IPS-NIHi11 (cell line): ENCODE measurements around the gene BUD31.
A peak's percentile ranks its signal among the peaks of the same experiment; 100 is the strongest.
"Not testable (repeated sequence)": the region's sequence is repeated elsewhere in the genome, so short reads cannot be mapped to it uniquely, and the experiment has no call there.

Experiments used
- DNase-seq: peaks from one replicate; pipeline ENCODE4 v3.0.0; 2012; ENCODE audit warnings: mixed read lengths, low spot score

The BUD31 gene

GRCh38 chr7:99408379-99409191, at the start of gene BUD31, which contains the start of gene PDAP1:
Gene BUD31 (plus strand): TSS chr7:99408969. CDS start chr7:99411093, 2,124 bp downstream.
Gene PDAP1 (minus strand): TSS chr7:99408597. CDS start chr7:99408548, 49 bp downstream.
- peak; percentile 93 for DNase-seq

DNA sequence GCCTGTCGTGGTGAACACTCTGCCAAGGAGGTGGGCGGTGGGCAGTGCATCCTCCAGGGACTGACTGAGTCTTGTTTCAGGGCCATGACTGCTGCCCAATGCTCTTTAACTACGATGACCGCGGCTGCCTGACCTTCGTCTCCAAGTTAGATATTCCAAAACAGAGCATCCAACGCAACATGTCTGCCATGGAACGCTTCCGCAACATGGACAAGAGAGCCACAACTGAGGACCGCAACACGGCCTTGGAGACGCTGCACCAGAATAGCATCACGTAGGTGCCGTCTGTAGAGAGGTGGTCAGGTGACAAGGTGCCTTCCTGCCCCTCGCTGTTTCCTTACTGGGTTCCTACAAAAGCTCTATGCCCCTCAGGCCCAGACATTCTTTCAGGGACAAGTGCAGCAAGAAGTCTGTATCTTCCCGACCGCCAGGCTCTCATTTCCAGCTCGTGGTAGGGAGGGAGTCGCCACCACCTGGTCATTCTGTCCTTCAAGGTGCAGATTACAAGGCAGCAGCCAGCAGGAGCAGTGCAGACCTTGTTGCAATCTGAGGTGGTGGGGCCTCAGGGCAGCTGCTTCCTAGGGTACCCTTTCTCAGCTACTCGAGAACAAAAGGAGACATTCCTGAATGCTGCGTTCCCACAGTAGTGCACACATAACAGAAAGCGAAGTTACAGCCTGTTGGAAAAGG, 49.2 kb upstream of the BUD31 start:
- peak; percentile 52 for DNase-seq

DNA sequence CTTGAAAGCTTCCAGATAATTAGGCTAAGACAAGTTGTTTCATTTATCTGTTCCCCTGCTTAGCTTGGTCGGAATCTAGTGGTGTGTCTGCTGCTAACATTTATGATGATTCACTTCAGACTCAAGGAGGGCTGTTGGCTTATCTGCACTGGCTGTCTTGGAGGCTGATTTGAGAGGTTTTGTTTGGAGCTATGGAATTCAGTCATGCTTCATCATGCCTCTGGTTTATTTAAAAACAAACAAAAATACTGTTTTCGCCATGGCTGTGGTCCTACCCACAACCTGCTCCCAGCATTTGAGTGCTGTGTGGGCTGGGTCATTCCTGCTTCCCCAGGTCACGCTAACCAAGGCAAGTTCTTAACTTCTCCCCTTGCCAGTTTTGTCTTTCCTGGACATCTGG, 46.0 kb upstream of the BUD31 start:
- no peak for DNase-seq

DNA sequence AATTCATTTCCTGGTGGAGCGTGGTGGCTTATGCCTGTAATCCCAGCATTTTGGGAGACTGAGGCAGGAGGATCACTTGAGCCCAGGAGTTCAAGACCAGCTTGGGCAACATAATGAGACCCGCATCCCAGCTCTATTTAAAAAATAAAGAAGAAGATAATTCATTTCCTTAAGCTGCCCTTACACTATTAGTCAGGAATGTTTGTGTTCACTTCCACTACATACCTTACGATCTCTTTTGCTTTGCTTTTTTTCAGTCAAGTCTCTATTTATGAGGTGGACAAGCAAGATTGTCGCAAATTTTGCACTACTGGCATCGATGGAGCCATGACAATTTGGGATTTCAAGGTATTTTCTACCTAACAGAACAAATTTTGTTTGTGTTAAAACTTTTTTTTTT, 45.5 kb upstream of the BUD31 start:
- DNase-seq, result no peak

DNA sequence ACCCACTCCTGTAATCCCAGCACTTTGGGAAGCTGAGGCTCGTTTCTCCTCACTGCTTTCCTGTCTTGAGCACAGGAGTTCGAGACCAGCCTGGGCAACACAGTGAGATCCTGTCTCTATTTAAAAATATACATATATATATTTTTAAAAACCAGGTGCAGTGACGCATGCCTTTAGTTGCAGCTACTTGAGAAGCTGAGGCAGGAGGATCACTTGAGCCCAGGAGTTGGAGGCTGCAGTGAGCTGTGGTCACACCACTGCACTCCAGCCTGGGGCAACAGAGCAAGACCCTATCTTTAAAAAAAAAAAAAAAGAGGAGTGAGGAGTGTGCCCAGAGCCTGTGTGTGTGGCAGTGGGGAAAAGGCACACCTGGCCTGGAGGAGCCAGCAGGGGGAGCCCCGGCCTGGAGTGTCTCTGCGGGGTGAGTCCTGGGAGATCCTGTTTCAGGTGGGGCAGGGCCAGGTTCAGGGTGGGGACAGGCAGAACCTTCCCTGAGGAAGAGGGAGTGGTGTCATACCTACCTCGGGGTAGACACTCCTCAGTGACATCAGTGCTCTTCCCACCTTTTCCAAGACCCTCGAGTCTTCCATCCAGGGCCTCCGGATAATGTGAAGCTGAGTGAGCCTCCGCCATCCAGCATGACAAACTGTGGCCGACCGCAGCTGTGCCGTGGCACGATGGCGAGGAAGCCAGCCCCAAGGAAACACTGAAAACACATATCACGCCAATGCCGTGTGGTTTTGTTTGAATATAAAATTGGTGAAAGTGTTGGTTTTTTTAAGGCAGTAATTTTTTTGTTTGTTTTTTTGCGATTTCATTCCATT, 43.2 kb upstream of the BUD31 start:
- peak; percentile 84 for DNase-seq

- DNase-seq, result peak; percentile 45
Measured at GRCh38 chr7:99366646-99367045, 42.1 kb upstream of the BUD31 start.

- DNase-seq, result no peak
Measured at GRCh38 chr7:99368750-99369389, 39.9 kb upstream of the BUD31 start.

DNA sequence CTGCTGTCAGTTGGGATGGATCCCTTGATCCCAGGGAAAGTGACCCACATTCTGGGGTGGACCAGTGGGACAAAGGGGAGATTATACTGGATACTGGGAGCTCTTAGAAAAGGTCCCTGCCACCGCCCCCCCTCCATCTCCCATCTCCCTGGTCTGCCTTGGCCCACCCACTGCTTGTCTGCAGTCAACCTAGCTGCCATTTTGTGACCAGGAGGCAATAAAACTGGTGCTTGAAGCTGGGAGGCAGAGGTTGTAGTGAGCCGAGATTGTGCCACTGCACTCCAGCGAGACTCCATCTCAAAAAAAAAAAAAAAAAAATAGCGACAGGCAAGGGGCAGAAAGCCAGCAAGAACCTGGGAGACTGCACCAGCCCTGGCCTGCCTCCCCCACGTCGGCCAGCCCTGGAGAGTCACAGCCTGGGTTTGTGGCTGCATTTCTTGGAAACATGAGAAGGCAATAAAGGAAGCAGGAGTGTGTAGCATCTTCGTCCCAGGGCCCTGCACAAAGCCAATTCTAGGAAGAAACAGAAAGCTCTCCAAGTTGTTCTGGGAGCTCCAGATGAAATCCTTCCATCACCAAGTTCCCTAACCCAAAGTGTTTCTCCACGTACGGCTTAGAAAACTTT, 38.9 kb upstream of the BUD31 start:
- no peak for DNase-seq

GRCh38 chr7:99371376-99371920, 37.3 kb upstream of the BUD31 start:
- no peak for DNase-seq

DNA sequence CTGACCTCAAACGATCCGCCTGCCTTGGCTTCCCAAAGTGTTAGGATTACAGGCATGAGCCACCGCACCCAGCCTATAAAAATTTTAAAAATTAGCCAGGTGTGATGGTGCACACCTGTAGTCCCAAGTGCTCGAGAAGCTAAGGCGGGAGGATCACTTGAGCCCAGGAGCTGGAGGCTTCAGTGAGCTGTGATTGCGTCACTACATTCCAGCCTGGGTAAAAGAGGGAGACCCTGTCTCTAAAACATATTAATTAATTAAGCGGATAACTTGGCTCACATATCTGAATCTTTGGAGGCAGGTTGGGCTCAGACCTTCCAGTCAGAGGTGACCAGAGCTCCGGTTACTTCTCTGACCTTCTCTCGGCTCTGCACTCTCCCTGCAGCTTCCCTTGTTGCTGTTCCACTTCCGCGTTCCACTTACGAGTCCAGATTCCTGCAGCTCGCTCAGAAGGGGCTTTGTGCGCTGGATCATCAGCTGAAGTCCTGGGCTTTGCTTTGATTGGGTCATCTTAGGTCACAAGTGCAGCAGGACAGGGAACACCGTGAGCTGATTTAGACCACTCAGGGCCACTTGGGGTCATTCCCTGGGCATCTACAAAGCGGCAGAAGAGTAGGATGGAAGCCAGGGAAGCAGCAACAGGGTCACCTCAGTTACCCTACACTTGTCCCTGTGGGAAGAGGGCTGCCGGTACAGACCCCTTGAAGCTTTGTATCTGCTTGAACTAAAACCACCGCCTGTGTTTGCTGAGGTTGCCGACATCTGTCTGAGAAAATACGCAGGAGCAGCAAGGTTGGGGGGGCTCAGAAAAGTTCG, 36.3 kb upstream of the BUD31 start:
- DNase-seq, result no peak

GRCh38 chr7:99373091-99374066, 35.4 kb upstream of the BUD31 start:
- no peak for DNase-seq

DNA sequence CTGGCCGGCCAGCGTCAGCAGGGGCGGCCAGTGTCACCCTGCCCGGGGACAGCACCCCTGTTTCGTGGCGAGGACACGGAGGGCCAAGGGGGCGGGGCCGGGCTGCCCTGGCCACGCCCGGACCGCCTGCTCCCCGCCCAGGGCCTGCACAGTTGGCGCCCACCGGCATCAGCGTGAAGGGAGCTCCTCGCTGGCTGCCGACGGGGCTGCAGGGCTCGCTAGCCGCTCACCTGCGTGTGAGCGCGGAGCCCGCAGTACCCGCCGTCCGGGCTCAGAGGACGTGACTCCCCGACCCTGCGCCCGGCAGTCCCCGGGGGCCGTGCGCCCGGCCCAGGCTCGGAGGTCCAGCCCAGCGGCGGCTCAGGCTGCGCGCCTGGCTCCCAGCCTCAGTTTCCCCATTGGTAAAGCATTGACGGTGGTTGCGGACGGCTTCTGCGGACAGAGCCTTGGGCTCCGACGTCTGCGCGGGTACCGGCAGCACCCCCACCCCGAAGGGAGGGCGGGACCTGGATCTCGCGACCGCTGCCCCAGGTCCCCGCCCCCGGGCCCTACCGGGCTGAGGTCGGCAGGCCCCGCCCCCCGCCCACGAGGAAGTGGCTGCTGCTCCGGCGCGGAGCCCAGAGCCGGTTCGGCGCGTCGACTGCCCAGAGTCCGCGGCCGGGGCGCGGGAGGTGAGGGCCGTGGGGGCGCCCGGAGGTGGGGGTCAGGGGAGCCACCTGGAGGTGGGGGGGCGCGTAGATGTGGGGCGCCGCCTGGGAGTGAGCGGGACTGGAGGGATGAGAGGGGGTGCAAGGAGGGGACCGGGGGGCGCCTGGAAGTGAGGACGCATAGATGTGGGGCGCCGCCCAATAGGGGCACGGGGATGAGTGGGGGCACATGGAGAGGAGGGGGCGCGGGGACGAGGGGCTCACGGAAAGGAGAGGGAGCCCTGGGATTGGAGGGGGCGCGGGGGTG, 34.4 kb upstream of the BUD31 start, which contains the start of gene ARPC1B:
Gene ARPC1B (plus strand): TSS at position 620 of the 954 bp plus-strand sequence. CDS start 10,985 bp downstream, outside the sequence.
- DNase-seq, result peak; percentile 97

- DNase-seq, result peak; percentile 88
Measured at GRCh38 chr7:99375070-99375807, 33.5 kb upstream of the BUD31 start.

DNA sequence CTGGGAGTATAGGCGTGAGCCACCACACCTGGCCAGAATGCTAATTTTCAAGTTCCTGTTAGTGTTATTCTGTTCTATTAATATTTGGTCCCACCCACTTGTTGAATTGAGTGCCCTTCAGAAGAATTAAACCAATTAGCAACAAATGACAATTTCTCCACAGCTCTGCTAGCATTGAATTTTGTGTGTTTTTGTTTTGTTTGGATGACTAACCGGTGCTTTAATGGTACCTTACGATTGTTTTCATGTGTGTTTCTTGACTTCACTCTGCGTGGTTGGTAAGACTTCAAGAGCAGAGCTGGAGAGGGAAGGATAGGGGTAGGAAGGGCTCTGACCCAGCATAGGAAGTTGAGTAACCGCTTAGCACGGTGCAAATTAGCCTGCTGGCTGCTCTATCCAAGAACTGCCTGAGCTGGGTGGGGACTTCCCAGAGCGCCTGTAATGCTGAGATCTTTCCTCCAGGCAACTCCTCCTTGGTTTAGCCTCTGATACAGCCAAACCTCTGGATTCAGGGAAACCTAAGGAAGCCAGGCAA, 29.7 kb upstream of the BUD31 start:
- no peak for DNase-seq

DNA sequence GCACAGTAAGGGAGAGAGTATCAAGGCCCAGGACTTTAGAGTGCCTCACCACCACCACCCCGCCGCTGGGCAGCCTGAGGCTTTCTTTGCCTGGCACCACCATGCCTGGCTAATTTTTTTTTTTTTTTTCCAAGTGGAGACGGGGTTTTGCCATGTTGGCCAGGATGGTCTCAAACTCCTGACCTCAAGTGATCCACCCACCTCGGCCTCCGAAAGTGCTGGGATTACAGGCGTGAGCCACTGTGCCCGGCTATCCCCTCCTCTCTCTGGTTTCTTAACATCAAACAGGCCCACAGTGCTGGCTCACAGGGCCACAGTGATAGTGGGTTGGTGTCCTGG, 29.1 kb upstream of the BUD31 start:
- not testable (repeated sequence) for DNase-seq

DNA sequence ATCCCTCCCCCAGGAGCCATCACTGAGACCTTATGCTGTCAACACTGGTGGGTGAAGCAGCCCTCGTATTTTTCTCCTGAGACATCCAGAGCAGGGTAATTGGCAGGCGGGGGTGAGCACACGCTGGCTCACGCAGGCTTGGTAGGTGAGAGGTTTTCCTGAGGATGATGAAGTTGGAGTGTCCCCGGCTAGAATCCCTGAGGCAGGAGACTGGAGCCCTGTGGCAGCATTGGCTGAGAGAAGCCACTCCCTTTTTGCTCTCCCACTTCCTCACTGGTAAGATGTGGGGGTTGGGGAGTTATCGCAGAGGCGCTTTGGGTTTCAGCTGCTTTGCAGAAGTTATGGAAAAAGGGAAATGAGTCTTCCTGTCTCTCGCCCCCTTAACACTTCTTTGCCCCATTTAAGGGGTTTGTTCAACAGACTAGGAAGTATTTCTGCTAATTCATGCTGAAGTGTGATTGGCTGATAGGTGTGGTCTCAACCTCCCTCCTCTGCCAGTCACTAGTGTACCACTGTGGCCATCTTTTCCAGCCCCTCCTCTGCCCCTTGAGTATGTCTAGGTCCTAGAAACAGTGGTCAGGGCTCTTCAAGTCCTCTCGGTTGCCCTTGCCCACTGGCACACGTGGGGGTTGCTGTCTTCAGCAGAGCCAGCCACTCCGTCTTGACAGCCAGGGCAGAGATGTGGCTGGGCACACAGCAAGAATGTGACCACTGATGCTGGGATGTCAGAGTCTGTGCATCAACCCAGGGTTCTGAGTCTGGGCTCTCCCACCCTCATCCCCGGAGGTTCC, 28.5 kb upstream of the BUD31 start:
- DNase-seq, result no peak
